ENCODE results near the gene METTL2A. TPM values are rescaled to one million over a fixed set of nuclear protein-coding genes. Genes with fewer than 3 reads are reported as not detected.
"Not testable (repeated sequence)": the region's sequence is repeated elsewhere in the genome, so short reads cannot be mapped to it uniquely, and the experiment has no call there.

METTL2A gene
- total RNA-seq, 1 donor from 2014 or later, result 20.1 TPM

GRCh38 chr17:62473030-62473982 lies 49.6 kb downstream of the METTL2A start:
- not testable (repeated sequence) for DNase-seq

GRCh38 chr17:62477111-62477510 lies 53.4 kb downstream of the METTL2A start:
- not testable (repeated sequence) for DNase-seq

DNA sequence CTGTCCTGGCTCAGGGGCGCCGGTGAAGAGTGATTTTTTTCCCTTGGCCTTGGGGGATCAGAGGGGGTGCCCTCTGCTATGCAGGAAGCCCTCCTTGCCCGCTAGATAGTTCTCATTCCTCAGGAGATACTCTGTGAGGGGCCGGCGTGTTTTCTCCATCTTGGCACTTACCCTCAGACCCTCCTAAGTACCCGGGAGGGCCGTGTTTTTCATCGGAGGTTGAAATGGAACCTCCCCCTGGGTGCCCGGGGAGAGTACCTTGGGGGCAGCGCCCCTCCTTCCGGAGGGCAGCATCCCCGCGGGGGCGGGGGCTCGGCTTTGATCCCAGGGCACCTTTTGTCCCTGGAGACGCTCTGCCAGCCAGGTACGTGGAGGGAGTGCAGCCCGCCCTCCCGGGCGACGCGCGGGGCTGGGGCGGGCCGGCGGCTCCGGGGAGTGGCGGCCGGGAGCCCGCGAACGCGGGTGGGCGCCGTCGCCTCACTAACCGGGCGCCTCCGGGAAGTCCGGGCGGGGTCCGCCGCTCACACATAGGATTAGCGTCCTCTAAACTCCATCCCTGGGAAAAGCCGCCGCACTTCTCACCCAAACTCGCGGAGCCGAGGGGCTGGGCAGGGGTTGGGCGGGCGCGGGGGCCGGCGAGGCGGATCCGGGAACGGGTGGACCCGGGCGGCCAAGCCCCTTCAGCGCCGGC lies 54.2 kb downstream of the METTL2A start:
- DNase-seq, result not testable (repeated sequence)

DNA sequence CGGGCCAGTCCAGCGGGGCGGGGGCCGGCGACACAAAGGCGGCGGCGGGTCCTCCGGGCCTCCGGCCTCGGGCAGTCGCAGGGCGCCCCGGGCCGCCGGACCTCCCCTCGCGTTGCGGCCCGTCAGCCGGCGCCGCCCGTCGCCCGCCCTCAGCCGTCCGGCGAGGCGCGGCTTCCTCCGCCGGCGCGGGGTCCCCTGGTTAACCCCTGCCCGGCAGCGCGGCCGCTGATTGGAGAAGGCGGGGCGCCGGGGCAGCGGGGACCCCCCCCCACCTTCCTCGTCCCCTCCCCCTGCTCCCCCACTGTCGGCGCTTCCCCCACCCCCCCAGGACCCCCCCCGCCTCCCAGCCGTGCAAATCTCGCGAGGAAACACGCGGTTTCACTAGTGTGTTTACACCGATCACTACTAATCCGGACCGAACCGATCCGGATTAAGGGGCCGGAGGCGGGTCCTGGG lies 54.8 kb downstream of the METTL2A start, which contains the start of gene TLK2:
TLK2 (plus strand) TSS at position 402 of the 456 bp plus-strand sequence. CDS start 2,301 bp downstream, outside the sequence.
- DNase-seq, result peak; percentile 70

DNA sequence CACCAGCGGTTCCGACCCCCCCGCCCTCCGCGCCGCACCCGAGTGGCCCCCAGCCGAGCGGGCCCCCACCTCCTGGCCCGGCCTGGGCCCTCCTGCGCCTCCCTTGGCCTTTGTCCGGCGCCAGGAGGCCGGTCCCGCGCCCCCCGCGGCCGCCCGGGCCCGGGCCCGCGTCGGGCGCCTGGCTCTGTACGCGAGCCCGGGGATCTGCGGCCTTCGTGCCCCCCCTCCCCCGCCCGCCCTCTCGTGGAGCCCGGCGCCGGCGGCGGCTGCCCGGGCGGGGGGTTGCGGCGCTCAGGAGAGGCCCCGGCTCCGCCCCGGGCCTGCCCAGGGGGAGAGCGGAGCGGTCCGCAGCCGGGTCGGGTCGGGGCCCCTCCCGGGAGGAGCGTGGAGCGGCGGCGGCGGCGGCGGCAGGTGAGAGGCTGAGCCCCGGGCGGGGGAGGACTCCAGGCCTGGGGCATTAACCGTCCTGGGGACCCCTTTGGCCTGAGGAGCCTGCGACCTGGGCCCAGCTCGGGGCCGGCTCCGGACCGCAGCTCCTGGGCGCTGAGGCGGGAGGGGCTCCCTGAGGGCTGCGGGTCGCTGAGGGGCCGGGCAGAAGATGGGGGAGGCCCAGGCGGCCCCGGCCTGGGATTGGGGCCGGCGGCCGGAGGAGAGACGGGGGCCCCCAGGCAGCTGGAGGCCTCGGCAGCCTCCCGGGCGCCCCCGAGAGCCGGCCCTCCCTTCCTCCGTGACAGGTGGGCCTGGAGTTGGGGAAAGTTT lies 55.4 kb downstream of the METTL2A start:
- DNase-seq, result not testable (repeated sequence)

GRCh38 chr17:62479639-62480258 lies 56.1 kb downstream of the METTL2A start:
- DNase-seq, result not testable (repeated sequence)

GRCh38 chr17:62482553-62482952 lies 58.9 kb downstream of the METTL2A start:
- DNase-seq, result not testable (repeated sequence)

DNA sequence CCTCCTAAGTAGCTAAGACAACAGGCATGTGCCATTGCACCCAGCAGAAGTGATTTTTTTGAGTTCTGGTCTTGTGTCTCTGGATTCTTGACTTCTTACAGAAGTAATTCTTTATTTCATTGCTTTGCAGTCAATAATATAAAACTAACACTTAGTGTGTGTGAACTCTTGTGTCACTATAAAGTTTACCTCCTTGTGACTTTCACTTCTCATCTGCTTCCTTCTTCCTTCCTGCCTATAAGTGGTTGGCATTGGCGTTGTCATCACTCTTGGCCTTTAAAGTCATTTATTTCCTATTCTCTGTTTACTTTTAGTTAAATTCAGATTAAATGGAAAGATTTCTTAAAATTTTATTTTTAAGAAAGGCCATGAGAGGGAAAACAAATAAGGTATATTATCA lies 67.3 kb downstream of the METTL2A start:
- not testable (repeated sequence) for DNase-seq

DNA sequence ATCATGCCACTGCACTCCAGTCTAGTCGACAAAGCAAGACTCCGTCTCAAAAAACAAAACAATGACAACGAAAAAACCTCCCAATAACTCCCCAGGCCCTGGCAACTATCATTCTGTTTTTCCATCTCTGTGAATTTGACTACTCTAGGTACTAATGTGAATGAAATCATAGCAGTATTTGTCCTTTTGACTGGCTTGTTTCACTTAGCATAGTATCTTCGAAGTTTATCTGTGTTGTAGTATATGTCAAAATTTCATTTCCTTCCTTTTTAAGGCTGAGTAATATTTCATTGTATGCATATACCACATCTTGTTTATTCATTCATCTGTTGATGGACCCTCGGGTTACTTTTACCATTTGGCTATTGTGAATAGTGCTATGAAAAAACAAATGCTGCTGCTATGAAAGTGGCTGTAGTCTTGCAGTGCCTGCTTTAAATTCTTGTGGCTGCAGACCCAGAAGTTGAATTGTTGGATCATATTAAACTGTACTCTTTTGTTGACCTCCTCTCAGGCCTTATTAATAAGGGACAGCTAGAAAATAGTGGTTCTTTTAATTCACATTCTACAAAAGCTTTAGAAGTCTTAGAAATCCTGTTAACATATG lies 69.5 kb downstream of the METTL2A start:
- DNase-seq, result not testable (repeated sequence)

DNA sequence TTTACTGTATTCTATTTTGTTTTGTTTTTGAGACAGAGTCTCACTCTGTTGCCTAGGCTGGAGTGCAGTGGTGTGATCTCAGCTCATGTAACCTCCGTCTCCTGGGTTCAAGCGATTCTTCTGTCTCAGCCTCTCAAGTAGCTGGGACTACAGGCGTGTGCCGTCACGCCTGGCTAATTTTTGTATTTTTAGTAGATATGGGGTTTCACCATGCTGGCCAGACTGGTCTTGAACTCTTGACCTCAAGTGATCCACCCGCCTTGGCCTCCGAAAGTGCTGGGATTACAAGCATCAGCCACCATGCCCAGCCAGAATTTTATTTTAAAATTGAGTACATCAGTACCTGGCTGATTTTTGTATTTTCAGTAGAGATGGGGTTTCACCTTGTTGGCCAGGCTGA lies 70.4 kb downstream of the METTL2A start:
- not testable (repeated sequence) for DNase-seq

GRCh38 chr17:62496344-62496743 lies 72.6 kb downstream of the METTL2A start:
- not testable (repeated sequence) for DNase-seq

- DNase-seq, result not testable (repeated sequence)
These were observed 75.1 kb downstream of the METTL2A start for GRCh38 chr17:62498796-62499195.

Small RNA genes lying within 50 kb of the gene (small RNA-seq; reads per million reads assigned to genes)
- not detected for gene RNU7-52P (ENCODE audit: low replicate concordance)

Other genes with a start within 250 kb of the METTL2A start
- gene EFCAB3, start 43.3 kb upstream of the METTL2A start, total RNA-seq, result not detected
- 52.0 TPM for gene TLK2, start 54.9 kb downstream of the METTL2A start, total RNA-seq
- 147 TPM for gene MRC2, start 203.8 kb downstream of the METTL2A start, total RNA-seq

All from skin of body (tissue), 3 donors.